Prostate gland (tissue), 2 donors: ENCODE results near the gene VRK1. TPM values are rescaled to one million over a fixed set of nuclear protein-coding genes. Genes with fewer than 3 reads are reported as not detected.

Source experiments
- DNase-seq: peaks from one replicate; pipeline ENCODE4 v3.0.0-alpha.2; 2019; ENCODE audit warnings: low spot score
- H3K27ac ChIP-seq, 2 donors: fragments of 200-600 bp; sonication (generic); 2 replicates each; pipeline ENCODE4 v1.5.1; 2017 to 2019
- H3K27me3 ChIP-seq: fragments of 200-600 bp; sonication (generic); replicated peaks from 2 replicates; pipeline ENCODE4 v1.5.1; 2019; ENCODE audit not compliant: insufficient read depth
- H3K36me3 ChIP-seq, 2 donors: fragments of 200-600 bp; sonication (generic); 1 replicate in 1 of 2; 2 replicates in 1 of 2; pipeline versions ENCODE4 v1.5.1 to v1.8.1; 2017 to 2019
- H3K4me1 ChIP-seq: fragments of 200-600 bp; sonication (generic); replicated peaks from 2 replicates; pipeline ENCODE4 v1.5.1; 2019
- H3K4me3 ChIP-seq, 2 donors: fragments of 200-600 bp; sonication (generic); 2 replicates each; pipeline ENCODE4 v1.5.1; 2017 to 2019
- H3K9me3 ChIP-seq: fragments of 200-600 bp; sonication (generic); 2 replicates; pipeline ENCODE4 v1.5.1; 2017
- POLR2A ChIP-seq: fragments of 450-650 bp; IDR thresholded peaks from one replicate; pipeline ENCODE4 v1.6.1; 2016; ENCODE audit warnings: antibody characterized with exemption, mild to moderate bottlenecking
- POLR2AphosphoS5 ChIP-seq: sonication (generic); formaldehyde crosslinking; IDR thresholded peaks from one replicate; pipeline ENCODE4 v1.6.1; 2017; ENCODE audit warnings: antibody characterized with exemption
- WGBS: methylation state at CpG from one replicate; pipeline ENCODE4 v1.1.5; 2018; 5-methylcytosine and 5-hydroxymethylcytosine counted together
- intact Hi-C: fragments of 100-400 bp; cut with DNase I; formaldehyde crosslinking; loops from one replicate; pipeline ENCODE4 v1.14.2; 2022
- total RNA-seq, 2 donors: library from RNA; depleted of rRNA; stranded (reverse); fragments of >200 nt; gene quantifications; one replicate each; pipeline ENCODE4 v1.1.0, GENCODE V29; 2016
- TF ChIP-seq, protein P1 (sequence below), 4 experiments: fragments of 200-600 bp in 2 of 4; fragments of 450-650 bp in 2 of 4; sonication (generic) in 2 of 4; IDR thresholded peaks; 1 replicate in 3 of 4; 2 replicates in 1 of 4; pipeline ENCODE4 v1.5.1; 2016 to 2019; ENCODE audit warnings: antibody characterized with exemption in 4 of 4, mild to moderate bottlenecking in 2 of 4, moderate library complexity in 2 of 4

The VRK1 gene
- total RNA-seq, 2 donors from 2014 or later, result 11.4 to 20.3 TPM

DNA sequence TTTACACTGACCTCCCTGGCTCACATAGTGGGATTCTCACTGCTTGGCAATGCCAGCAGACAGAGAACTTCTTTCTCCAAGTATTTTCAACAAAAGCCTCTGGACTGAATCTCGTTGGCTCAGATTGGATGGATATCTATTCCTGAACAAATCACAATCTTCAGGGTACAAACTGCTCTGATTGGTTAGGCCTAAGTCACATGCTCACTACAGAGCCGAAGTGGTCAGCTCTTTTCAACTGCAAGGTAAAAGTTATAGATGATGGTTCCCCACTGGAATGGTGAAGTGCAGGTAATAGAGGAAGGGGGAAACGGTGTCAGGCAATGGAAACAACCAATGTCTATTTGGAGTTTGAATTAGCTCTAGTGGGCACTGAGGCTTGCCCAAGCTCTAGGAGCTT, 16.7 kb upstream of the VRK1 start:
- H3K4me3 ChIP-seq, result no peak overlapping the region
- H3K27me3 ChIP-seq, result no peaks in the 10 kb centered on the region
- H3K9me3 ChIP-seq, result no peaks in the 10 kb centered on the region
- no peak overlapping the region for H3K27ac ChIP-seq
- intact Hi-C loops, result no loop called here
- DNase-seq, result no peak
- TF ChIP-seq POLR2A (no peak), POLR2AphosphoS5 (no peak)
- TF ChIP-seq, protein P1, sequence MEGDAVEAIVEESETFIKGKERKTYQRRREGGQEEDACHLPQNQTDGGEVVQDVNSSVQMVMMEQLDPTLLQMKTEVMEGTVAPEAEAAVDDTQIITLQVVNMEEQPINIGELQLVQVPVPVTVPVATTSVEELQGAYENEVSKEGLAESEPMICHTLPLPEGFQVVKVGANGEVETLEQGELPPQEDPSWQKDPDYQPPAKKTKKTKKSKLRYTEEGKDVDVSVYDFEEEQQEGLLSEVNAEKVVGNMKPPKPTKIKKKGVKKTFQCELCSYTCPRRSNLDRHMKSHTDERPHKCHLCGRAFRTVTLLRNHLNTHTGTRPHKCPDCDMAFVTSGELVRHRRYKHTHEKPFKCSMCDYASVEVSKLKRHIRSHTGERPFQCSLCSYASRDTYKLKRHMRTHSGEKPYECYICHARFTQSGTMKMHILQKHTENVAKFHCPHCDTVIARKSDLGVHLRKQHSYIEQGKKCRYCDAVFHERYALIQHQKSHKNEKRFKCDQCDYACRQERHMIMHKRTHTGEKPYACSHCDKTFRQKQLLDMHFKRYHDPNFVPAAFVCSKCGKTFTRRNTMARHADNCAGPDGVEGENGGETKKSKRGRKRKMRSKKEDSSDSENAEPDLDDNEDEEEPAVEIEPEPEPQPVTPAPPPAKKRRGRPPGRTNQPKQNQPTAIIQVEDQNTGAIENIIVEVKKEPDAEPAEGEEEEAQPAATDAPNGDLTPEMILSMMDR (IDR thresholded peaks at IDR 0.05), result no peak
- no peaks in the 10 kb centered on the region for H3K4me1 ChIP-seq
- H3K36me3 ChIP-seq, result no peaks in the 10 kb centered on the region
- 85% methylated on average over 3 of the region's 3 CpGs for WGBS

DNA sequence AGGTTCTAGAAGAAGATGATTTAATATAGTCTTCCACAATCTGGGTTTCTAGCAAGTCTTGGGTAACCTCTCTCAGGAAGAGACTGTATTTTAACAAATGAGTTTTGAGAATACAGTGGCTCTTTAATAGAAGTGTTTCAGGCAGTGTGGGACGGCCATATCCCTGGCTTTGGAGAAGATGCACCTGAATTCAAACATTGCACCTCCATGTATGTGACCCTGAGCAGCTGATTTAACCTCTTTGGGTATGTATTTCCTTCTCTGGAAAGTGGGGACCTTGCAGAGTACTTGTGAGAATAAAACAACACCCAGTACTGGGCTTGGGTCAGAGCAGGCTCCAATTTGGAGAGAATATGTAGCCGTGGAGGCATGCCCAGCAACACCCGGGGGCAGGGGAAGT, 15.8 kb upstream of the VRK1 start:
- Histone ChIP-seq H3K4me1 (no peaks in the 10 kb centered on the region), H3K36me3 (no peaks in the 10 kb centered on the region), H3K9me3 (no peaks in the 10 kb centered on the region), H3K27ac (no peak overlapping the region), H3K27me3 (no peaks in the 10 kb centered on the region), H3K4me3 (no peak overlapping the region)
- intact Hi-C loops, result no loop called here
- 65% methylated on average over 3 of the region's 3 CpGs for whole genome bisulfite sequencing
- no peak for DNase-seq
- TF ChIP-seq, protein P1 (IDR thresholded peaks at IDR 0.05), result no peak
- TF ChIP-seq POLR2AphosphoS5 (no peak), POLR2A (no peak)

DNA sequence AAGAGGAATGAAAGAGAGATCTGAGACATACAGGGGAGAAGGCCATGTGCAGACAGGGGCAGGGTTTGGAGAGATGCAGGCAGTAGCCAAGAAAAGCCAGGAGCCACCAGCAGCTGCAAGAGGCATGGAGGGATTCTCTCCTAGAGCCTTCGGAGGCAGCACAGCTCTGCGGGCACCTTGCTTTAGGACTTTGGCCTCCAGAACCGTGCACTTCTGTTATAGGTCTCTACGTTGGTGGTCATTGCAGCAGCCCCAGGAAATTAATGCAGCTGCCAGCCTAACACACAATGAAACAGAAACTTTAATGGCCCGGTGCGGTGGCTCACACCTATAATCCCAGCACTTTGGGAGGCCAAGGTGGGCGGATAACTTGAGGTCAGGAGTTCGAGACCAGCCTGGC, 14.7 kb upstream of the VRK1 start:
- TF ChIP-seq POLR2AphosphoS5 (no peak), POLR2A (no peak)
- TF ChIP-seq, protein P1 (IDR thresholded peaks at IDR 0.05), result no peak
- intact Hi-C loops, result no loop called here
- 84% methylated on average over 8 of the region's 8 CpGs for WGBS

DNA sequence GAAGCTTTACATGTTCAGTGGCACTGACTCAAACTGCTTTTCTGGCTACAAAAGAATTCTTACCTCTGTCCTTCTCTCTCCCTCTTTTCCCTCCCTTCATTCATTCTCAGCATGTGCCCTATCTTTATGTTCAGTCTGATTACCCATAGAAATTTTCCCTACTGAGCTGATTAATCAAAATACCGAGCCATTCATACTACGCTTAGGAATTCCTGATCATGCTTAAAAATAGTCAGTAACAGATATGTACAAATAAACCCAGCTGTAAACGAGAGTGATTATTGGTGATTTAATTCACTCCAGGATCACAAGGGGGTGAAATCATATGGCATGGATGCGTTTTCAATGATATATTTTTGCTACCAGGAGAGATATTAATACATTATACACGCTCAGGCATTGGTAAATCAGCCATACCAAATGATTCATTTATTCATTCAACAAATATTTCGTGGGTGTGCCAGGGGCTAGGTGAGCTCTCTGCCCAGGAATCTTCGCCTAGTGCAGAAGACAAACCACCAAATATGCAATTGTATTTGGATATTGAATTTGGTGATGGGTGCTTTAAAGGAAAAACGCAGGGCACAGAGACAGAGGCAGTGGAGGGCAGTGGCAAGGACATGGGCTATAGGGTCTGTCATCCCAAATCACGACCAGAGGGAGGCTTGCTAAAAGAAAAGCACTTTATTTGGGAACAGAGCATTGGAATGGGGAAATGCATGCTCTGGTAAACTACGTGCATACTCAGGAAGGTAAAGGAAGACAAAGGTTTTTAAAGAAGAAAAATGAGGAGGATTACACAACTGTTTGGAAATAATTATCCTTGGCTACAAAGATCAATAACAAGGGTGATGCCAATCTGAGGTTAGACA, 13.9 kb upstream of the VRK1 start:
- Histone ChIP-seq H3K27me3 (no peaks in the 10 kb centered on the region), H3K36me3 (no peaks in the 10 kb centered on the region), H3K9me3 (no peaks in the 10 kb centered on the region), H3K4me1 (no peaks in the 10 kb centered on the region), H3K4me3 (no peak overlapping the region), H3K27ac (no peak overlapping the region)
- WGBS, result 73% methylated on average over 10 of the region's 10 CpGs
- DNase-seq, result no peak
- intact Hi-C loops, result no loop called here
- TF ChIP-seq POLR2AphosphoS5 (no peak), POLR2A (no peak)
- TF ChIP-seq, protein P1 (IDR thresholded peaks at IDR 0.05), result no peak

More for the DNA sequence above, 14.7 kb upstream of the VRK1 start:
- no peaks in the 10 kb centered on the region for H3K36me3 ChIP-seq
- no peaks in the 10 kb centered on the region for H3K27me3 ChIP-seq
- H3K9me3 ChIP-seq, result no peaks in the 10 kb centered on the region
- H3K4me1 ChIP-seq, result no peaks in the 10 kb centered on the region
- H3K27ac ChIP-seq, result no peak overlapping the region
- DNase-seq, result no peak
- no peak overlapping the region for H3K4me3 ChIP-seq

DNA sequence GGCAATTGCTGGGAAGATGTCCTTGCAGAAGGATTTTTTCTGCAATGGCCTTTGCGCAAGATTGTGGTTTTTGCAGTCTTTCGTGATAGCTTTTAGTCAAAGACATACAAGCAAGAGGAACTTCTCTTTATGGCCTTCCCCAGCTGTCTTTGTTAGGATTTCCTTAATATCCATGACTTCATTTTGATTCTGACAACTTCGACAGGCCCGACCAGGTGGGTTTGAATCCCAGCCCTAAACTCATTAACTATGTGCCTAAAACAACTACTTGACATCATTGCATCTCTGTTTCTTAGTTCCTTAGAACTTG, 13.3 kb upstream of the VRK1 start:
- no peaks in the 10 kb centered on the region for H3K27me3 ChIP-seq
- TF ChIP-seq POLR2AphosphoS5 (no peak), POLR2A (no peak)
- TF ChIP-seq, protein P1 (IDR thresholded peaks at IDR 0.05), result no peak

More for the DNA sequence above, 13.3 kb upstream of the VRK1 start:
- H3K27ac ChIP-seq, result no peak overlapping the region
- H3K36me3 ChIP-seq, result no peaks in the 10 kb centered on the region
- H3K4me1 ChIP-seq, result no peaks in the 10 kb centered on the region
- H3K9me3 ChIP-seq, result no peaks in the 10 kb centered on the region
- intact Hi-C loops, result no loop called here
- no peak for DNase-seq
- WGBS, result 60% methylated on average over 4 of the region's 4 CpGs
- H3K4me3 ChIP-seq, result no peak overlapping the region
